Calu3 (cell line): Measurements from ENCODE around the gene PARM1. TPM values are rescaled to one million over a fixed set of nuclear protein-coding genes. Genes with fewer than 3 reads are reported as not detected.

ENCODE experiments used
- BruUV-seq: library from RNA; stranded (reverse); fragments of 400-500 nt; replicated peaks from 2 replicates; lab custom pipeline; 2021; lab: Mats Ljungman, UMichigan
- CTCF ChIA-PET: fragments of 300-600 bp; sonication (Branson Sonifier 250); formaldehyde crosslinking; loops from one replicate; lab custom pipeline; 2022; ENCODE audit warnings: antibody characterized with exemption; lab: Charles Lee
- DNase-seq: peaks from one replicate; pipeline ENCODE4 v3.0.0; 2022
- H3K27ac Mint-ChIP-seq: one replicate; pipeline ENCODE4 v1.8.0; 2022; ENCODE audit warnings: mixed read lengths; ENCODE audit not compliant: unreplicated experiment
- H3K27me3 Mint-ChIP-seq: one replicate; pipeline ENCODE4 v1.8.0; 2022; ENCODE audit warnings: mixed read lengths; ENCODE audit not compliant: unreplicated experiment
- H3K36me3 Mint-ChIP-seq: one replicate; pipeline ENCODE4 v1.8.0; 2022; ENCODE audit warnings: mild to moderate bottlenecking, moderate library complexity, mixed read lengths; ENCODE audit not compliant: insufficient read depth, unreplicated experiment
- H3K4me1 Mint-ChIP-seq: one replicate; pipeline ENCODE4 v1.8.0; 2022; ENCODE audit warnings: mild to moderate bottlenecking, low read depth, mixed read lengths; ENCODE audit not compliant: unreplicated experiment
- H3K4me3 Mint-ChIP-seq: one replicate; pipeline ENCODE4 v1.8.0; 2022; ENCODE audit warnings: mild to moderate bottlenecking, low read depth, moderate library complexity, mixed read lengths; ENCODE audit not compliant: unreplicated experiment
- H3K9me3 Mint-ChIP-seq: one replicate; pipeline ENCODE4 v1.8.0; 2022; ENCODE audit warnings: low read depth, mixed read lengths; ENCODE audit not compliant: unreplicated experiment
- CTCF ChIP-seq: fragments of 200-600 bp; IDR thresholded peaks from one replicate; pipeline ENCODE4 v1.8.0; 2022; ENCODE audit warnings: antibody characterized with exemption; ENCODE audit not compliant: unreplicated experiment
- intact Hi-C: fragments of 100-400 bp; cut with micrococcal nuclease; formaldehyde crosslinking; loops from one replicate; pipeline ENCODE4 v1.10.0; 2022; ENCODE audit not compliant: unreplicated experiment
- total RNA-seq: library from RNA; stranded (reverse); gene quantifications from 2 replicates; pipeline ENCODE4 v1.2.3, GENCODE V29; 2022

Gene PARM1
- total RNA-seq, 1 experiment from 2014 or later = 4.4 TPM

- Mint-ChIP-seq H3K27me3 (no peaks in the 10 kb centered on the region), H3K36me3 (no peaks in the 10 kb centered on the region), H3K4me1 (peaks cover 13% of the 10 kb centered on the region), H3K27ac (no peak overlapping the region), H3K4me3 (no peak overlapping the region), H3K9me3 (no peaks in the 10 kb centered on the region)
- CTCF ChIA-PET = no interaction called here
- BruUV-seq = no TSS peak
- intact Hi-C loops = no loop called here
- no peak for DNase-seq
- no peak for TF ChIP-seq CTCF
Observed at GRCh38 chr4:75001871-75002270, 69.0 kb downstream of the PARM1 start.

GRCh38 chr4:75002381-75002780, 69.5 kb downstream of the PARM1 start:
- Mint-ChIP-seq H3K36me3 (no peaks in the 10 kb centered on the region), H3K9me3 (no peaks in the 10 kb centered on the region), H3K27me3 (no peaks in the 10 kb centered on the region), H3K27ac (no peak overlapping the region), H3K4me1 (peaks cover 13% of the 10 kb centered on the region), H3K4me3 (no peak overlapping the region)
- CTCF ChIA-PET = no interaction called here
- no peak for TF ChIP-seq CTCF
- no peak for DNase-seq
- BruUV-seq = no TSS peak
- intact Hi-C loops = no loop called here

GRCh38 chr4:75003979-75004378, 71.1 kb downstream of the PARM1 start:
- no peaks in the 10 kb centered on the region for H3K27me3 Mint-ChIP-seq
- no peak overlapping the region for H3K4me3 Mint-ChIP-seq
- no peaks in the 10 kb centered on the region for H3K36me3 Mint-ChIP-seq
- no peak overlapping the region for H3K27ac Mint-ChIP-seq
- intact Hi-C loops = no loop called here
- CTCF ChIA-PET = no interaction called here
- BruUV-seq = no TSS peak
- no peaks in the 10 kb centered on the region for H3K9me3 Mint-ChIP-seq
- H3K4me1 Mint-ChIP-seq = peaks cover 13% of the 10 kb centered on the region
- DNase-seq = no peak
- no peak for TF ChIP-seq CTCF

DNA sequence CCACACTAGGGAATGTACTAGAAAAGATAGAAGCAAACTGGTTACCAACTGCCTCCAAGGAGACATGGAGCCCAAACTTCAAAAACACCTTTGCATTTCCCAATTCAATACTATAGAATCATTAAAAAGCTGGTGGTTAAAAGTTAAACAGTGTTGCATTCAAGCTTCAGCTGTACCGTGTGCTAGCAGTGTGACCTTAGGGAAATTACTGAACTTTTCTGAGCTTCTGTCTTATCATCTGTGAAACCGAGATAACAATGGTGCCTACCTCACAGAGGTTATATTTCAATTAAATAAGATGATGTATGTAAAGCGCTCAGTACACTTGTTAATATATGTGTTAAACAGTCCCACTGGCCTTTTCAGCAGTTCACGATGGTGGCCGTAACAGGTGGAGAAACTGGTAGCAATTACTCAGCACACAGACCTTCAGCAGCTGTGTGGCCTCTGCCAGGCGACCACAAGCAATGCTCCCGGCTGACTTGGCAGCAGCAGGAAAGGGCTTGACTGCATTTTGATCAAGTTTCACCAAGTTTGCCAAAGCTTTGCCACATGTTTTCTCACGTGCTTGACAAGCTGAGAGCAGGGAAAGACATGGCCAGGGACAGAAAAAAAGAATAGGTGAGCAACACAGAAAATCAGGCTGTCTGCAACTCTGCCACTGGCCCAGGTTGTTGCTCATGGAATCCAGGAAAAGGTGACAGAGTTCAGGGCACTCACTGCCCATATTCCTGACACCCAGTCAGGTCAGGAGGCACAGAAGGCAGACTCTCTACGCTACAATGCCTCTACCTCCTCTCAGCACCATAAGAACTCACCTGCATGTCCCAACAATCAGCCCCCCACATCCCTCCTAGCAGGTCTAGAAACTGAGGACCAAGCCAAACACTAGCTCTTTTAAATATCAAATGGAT, 72.1 kb downstream of the PARM1 start:
- BruUV-seq = no TSS peak
- no peak overlapping the region for H3K4me3 Mint-ChIP-seq
- intact Hi-C loops = no loop called here
- H3K27ac Mint-ChIP-seq = no peak overlapping the region
- no peaks in the 10 kb centered on the region for H3K27me3 Mint-ChIP-seq
- no peaks in the 10 kb centered on the region for H3K36me3 Mint-ChIP-seq
- DNase-seq = no peak
- CTCF ChIA-PET = no interaction called here
- peaks cover 13% of the 10 kb centered on the region for H3K4me1 Mint-ChIP-seq
- TF ChIP-seq CTCF = no peak
- H3K9me3 Mint-ChIP-seq = no peaks in the 10 kb centered on the region
